GM21381 (cell line): ENCODE results near the gene NADK.
"Not testable (repeated sequence)": the region's sequence is repeated elsewhere in the genome, so short reads cannot be mapped to it uniquely, and the experiment has no call there.

Source experiments
- ATAC-seq: cut with Tn5 transposase; IDR thresholded peaks from one replicate; pipeline ENCODE4 v1.9.1; 2021; ENCODE audit warnings: mild to moderate bottlenecking, moderate library complexity; ENCODE audit not compliant: unreplicated experiment

Gene NADK

DNA sequence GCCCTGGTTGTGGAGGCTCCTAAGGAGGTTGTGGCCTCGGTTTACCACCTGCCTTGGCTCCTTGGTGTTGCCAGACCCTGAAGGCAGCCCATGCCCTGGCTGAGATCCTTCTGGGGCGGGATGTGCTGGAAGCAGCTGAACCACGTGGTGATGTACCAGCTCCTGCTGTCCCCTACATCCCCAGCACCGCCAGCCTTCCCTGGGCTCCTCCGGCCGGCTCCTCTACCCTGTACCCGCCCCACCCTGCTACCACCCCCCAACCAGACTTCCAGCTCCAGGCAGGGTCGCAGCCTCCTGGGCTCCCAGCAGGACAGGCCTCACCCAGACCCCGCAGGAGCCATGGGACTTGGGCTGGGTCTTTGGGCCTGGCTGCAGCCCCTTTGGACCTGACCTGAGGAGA, 28.3 kb downstream of the NADK start:
- not testable (repeated sequence) for ATAC-seq

DNA sequence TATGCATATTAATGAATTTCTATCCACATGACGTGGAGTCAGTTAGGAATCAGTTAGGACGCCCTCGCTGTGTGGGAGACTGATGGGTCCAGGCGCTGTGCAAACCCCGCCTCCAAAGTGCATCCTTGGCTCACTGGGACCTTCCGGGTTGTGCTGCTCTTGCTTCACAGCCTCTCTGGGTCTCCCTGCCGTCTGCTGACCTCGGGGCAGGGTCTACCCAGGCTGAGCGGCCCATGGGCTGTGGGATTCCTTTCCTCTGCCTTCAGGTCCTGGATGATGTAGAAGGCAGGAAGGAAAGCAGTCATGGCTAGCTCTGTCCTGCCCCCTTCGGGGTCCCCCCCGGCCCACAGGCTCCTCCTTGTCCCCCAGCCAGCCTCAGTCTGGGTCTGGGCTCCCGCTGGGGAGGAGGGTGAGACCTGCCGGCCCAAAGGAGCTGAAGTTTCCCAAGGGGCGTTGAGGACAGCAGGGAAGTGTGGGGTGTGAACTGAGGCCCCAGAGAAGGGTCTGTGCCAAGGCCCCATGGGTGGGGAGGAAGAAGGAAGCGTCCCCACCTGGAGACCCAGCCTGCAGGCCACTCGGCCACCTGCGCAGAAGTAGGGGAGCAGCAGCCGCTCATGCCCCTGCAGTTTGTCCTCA, 29.5 kb downstream of the NADK start:
- no peak for ATAC-seq

DNA sequence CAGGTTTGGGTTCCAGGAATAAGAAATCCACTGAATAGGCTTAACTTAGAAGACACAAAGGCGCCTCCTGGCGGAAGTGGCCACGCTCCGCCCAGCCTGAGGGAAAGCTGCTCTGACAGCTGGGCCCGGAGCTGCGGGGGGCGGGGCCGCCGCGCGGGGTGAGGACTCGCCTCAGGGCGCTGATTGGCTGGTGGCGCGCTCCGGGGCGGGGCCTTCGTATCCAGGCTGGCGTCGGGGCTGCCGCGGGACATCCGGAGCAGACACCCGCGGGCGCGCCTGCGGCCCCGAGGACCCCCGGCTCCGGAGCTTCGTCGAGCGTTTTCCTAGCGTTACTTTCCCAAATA, 31.7 kb downstream of the NADK start:
- ATAC-seq, result peak; percentile 78

DNA sequence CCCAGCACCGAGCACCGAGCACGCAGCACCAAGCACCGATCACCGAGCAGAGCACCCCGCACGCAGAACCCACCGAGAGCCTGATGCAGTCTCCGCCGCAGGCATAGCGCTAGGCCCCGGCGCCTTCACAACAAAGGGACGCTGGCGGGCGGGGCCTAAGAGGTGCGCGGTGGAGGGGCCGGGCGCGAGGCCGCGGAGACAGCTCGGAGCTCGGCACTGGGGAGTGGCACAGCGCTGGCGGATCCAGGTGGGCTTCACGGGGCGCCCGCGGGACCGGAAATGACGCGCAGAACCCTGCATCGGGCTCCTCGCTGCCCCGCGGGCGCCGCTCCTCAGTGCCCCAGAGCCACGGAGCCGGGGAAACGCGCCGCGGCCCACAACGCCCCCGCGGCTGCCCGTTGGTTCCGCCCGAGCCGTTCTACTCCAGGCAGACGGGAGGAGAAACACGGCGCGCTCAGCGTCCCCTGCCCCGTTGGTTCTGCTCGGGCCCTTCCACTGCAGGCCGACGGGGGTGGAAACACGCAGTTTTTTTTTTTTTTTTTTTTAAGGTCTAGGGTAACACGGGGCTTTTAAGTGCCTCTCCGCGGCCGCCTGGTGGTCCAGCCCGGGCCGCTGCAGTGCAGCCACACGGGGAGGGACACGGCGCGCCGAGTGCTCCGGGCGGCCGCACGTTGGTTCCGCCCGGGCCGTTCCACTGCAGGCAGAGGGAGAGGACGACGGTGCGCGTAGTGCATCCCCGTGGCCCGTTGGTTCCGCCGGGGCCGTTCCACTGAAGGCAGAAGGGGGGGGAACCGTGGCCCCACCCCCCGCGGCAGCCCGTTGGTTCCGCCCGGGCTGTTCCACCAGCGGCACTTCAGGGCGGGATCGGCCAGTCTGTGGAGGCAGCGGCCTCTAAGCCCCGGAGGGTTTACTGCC, 32.4 kb downstream of the NADK start:
- ATAC-seq, result peak; percentile 78

DNA sequence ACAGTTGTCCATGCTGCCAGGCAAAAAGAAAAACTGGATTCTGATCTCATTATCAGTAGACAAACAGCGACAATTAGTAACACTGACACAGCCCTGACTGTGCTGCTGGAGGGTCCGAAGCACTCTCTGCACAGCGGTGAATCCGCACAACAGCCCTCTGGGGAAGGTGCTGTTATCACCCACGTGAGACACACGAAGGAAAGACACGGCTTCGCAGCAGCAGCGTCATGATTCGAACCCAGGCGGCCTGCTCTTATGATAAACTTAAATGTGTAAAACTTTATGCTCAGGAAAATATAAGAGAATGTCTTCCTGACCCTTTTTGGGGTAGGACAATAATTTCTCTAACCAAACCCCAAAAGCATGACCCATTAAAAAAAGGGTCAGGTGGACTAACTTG, 35.7 kb downstream of the NADK start:
- ATAC-seq, result not testable (repeated sequence)

- ATAC-seq, result not testable (repeated sequence)
These were observed 37.3 kb downstream of the NADK start for GRCh38 chr1:1741013-1741412.

GRCh38 chr1:1738799-1739337, 39.4 kb downstream of the NADK start:
- not testable (repeated sequence) for ATAC-seq

DNA sequence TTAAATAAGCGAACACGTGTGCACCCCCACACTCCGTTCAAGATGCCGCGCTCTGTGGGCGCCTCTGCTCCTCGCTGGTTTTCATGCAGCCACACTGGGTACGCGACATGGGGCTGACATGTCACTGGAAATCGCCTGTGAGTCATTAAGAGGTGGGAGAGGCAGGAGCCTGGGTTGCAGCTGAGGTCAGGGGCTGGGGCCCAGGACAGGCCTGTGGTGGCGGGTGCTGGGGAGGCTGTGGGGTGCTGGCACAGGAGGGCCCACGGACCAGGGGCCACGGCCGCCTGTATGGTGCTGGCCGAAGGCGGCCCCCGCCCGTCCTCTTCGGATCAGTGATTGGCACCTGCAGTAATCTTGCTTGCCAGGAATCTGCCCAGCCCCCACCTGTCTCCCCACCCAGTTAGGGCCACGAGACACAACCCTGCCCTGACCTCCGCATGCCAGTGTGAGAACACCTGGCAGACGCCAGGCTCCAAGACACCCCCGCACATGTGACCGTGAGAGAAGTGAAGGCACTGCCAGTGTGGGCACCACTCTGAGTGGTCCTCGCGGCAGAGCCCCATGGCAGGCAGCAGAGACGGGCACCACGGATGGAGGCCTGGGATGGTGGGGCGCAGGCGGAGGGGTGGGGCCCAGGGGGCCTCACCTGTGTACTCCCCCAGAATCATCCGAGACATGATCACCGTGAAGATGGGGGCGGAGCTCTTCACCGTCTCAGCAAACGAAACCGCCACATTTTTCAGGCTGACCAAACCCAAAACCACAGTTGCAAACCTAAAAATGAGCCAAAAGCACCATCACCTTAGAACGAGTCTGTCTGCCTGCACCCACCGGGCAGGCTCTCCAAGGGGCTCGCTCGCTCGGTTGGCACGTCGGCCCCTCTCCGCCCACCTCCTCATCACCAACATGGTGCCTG, 40.3 kb downstream of the NADK start:
- not testable (repeated sequence) for ATAC-seq

GRCh38 chr1:1732381-1732780, 45.9 kb downstream of the NADK start:
- no peak for ATAC-seq

GRCh38 chr1:1730870-1731269, 47.4 kb downstream of the NADK start:
- ATAC-seq, result no peak

DNA sequence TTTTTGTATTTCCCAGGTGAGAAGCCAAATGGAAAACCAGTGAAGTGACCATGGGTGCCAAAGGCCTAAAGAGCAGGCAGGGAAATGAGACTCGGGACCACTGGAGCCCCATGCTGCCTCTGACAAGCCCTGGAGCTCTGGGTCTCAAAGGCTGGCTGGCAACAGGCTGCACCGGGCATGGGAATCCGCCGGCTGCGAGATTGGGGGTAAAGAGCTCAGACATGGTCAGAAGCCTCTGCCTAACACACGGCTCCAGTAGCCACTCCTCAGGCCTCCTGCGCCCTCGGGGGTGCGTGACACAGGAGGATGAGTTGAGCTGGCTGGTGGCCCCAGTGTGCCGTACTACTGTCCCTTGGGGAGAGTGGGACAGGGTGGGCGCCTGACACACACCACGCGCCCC, 48.0 kb downstream of the NADK start:
- ATAC-seq, result not testable (repeated sequence)

DNA sequence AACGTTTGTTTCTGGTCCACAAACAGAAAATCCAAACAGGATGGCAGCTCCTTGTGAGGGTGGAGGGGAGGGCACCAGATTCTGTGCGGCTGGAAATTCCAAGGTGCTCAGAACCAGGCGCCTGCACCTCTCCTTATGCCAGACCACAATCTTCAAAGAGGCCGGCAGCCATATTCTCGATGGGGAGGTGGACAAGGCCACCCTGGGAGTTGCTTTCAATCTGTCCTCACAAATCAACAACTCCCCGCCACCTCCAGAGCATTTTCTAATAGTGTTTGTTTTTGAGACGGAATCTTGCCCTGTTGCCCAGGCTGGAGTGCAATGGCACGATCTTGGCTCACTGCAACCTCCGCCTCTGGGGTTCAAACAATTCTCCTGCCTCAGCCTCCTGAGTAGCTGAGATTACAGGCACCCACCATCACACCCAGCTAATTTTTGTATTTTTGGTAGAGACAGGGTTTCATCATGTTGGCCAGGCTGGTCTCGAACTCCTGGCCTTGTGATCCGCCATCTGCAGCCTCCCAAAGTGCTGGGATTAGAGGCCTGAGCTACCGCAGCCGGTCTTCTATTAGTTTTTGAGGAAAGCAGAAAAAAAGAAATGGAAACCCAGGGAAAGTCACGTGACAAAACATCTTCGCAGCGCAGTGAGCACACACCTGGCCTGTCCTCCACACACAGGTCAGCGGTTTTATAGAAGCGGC, 49.0 kb downstream of the NADK start:
- ATAC-seq, result not testable (repeated sequence)

DNA sequence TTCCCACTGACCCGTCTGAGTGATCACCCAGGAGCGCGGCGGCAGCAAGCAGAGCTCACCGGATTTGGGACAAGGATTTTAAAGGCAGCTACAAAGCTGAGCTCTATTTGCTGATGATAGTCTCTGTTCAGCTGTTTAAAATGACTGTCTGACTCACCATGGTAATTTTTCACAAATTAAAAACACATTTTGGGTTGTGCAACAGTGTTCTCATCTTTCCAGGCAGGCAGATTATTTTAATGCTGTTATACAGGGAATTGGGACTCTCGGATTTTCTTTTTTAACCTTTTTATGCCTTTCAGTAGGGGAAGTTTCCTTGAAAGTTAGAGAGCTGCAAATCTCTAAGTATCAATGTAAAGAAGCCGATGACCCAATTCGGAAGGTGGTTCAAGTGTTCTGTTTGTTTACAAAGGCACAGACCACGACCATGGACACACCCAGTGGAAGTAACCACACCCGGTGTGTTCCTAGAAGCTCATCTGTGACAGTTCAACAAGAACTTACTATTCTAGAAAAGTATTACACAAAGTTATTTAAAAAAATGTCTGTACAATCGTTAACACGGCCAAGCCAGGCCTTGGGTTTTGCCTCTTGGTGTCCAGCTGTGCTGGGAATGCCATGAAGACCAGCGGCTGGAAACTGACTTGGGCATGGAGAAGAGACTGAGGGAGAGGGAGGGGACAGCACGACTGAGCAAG, 49.8 kb downstream of the NADK start:
- ATAC-seq, result not testable (repeated sequence)

- ATAC-seq, result not testable (repeated sequence)
These were observed 51.1 kb downstream of the NADK start for GRCh38 chr1:1727131-1727651.

- not testable (repeated sequence) for ATAC-seq
These were observed 52.2 kb downstream of the NADK start for GRCh38 chr1:1726088-1726487.

DNA sequence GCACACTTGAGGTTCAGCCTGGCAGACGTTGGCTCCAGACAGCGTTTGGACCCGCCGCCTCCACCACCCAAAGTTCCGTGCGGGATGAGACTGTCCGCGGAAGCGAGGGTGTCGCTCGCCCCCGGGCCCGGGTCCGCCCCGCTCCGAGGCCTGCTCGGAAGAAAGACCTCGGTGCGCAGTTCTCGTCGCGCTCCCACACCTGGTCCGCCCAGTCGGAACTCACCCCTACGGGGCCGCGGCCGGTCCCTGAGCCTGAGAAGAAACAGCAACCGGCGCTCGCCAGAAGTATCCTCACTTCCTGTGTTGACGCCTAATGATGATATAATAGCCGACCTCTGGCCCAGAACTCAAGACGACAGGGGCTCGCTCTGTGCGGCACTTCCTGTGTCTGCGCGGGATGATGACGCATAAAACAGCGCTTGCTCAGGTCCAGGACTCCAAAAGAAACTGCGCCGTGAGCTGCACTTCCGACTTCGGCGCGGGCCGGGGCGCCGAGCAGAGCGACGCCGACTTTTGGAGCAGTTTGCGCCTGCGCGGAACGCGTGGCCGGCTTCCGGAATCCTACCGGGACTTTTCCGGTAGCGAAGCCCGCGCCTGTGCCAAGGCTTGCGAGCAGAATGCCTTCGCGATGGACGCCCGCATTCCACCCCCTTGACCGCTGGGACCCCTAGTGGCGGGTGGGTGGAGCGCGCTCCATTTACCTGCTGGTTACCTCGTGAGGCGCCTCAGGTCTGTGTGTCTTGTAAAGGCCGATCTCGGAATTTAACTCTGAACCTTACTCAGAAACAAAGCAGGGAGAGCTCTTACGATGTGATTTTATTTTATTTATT, 54.0 kb downstream of the NADK start, which contains the start of gene CDK11A:
CDK11A (minus strand) TSS at position 323 of the 830 bp plus-strand sequence. CDS start 1,539 bp downstream, outside the sequence.
- ATAC-seq, result peak; percentile 96

GRCh38 chr1:1721201-1721600, 57.1 kb downstream of the NADK start:
- ATAC-seq, result no peak

- not testable (repeated sequence) for ATAC-seq
These were observed 63.0 kb downstream of the NADK start for GRCh38 chr1:1715109-1715883.
